Lower lobe of right lung (tissue), 2 donors: ENCODE data around the gene ANGPTL2. TPM values are rescaled to one million over a fixed set of nuclear protein-coding genes. Genes with fewer than 3 reads are reported as not detected.
A peak's percentile ranks its signal among the peaks of the same experiment; 100 is the strongest.

ENCODE experiments used
- ATAC-seq, 2 donors: fragments of 200-7000 bp; cut with Tn5 transposase; one replicate each; pipeline ENCODE4 v1.9.1; 2020 to 2022; ENCODE audit warnings: mild to moderate bottlenecking in 2 of 2, moderate library complexity in 2 of 2
- DNase-seq: peaks from one replicate; pipeline ENCODE4 v3.0.0-alpha.2; 2020
- H3K27ac ChIP-seq: fragments of 200-600 bp; one replicate; pipeline ENCODE4 v1.8.0; 2022
- H3K27me3 ChIP-seq: fragments of 200-600 bp; one replicate; pipeline ENCODE4 v1.8.0; 2022; ENCODE audit warnings: low read depth
- H3K36me3 ChIP-seq: fragments of 200-600 bp; one replicate; pipeline ENCODE4 v1.8.0; 2022; ENCODE audit warnings: mild to moderate bottlenecking
- H3K4me1 ChIP-seq: fragments of 200-600 bp; one replicate; pipeline ENCODE4 v1.8.0; 2022
- H3K4me3 ChIP-seq: fragments of 200-600 bp; one replicate; pipeline ENCODE4 v1.8.0; 2022; ENCODE audit warnings: mild to moderate bottlenecking
- H3K9me3 ChIP-seq: fragments of 200-600 bp; one replicate; pipeline ENCODE4 v1.8.0; 2022
- CTCF ChIP-seq: fragments of 200-600 bp; IDR thresholded peaks from one replicate; pipeline ENCODE4 v1.8.0; 2022; ENCODE audit warnings: antibody characterized with exemption, mild to moderate bottlenecking
- intact Hi-C: fragments of 100-400 bp; cut with DNase I; formaldehyde crosslinking; loops from one replicate; pipeline ENCODE4 v1.11.0; 2022
- total RNA-seq: library from RNA; stranded (reverse); fragmentation: NEBNext Ultra II Directional; extraction: Animal tissue kit (Norgen Biotek cat#: 25700); gene quantifications from one replicate; pipeline ENCODE4 v1.2.1, GENCODE V29; 2021
- donor health status: DM: no; HTN: yes; CAD: no; lungs with severe emphysema.

Gene ANGPTL2
- total RNA-seq, 1 donor from 2014 or later: 11.4 TPM

DNA sequence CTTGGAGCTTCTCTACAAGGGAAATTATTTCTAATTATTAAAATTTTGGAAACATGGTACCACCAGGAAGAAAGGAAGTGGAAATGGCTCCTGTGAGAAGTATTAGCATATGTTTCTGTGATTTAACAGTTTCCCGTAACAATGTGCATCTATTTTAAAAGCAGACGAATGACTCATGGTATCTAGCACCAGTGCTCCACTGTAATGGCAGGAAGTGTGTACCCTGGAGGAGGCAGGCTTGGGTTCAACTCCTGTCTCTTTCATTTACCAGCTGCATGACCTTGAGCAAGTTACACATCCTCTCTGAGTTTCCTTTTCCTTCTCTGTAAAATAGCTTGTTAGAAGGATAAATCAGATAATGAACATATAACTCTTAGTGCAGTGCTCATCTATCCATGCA, 41.0 kb upstream of the ANGPTL2 start:
- intact Hi-C loops: no loop called here

GRCh38 chr9:127162864-127163365, 40.5 kb upstream of the ANGPTL2 start:
- TF ChIP-seq CTCF: no peak
- ATAC-seq (no peak), DNase-seq (no peak)
- Histone ChIP-seq H3K27me3 (no peaks in the 10 kb centered on the region), H3K4me1 (peaks cover 8% of the 10 kb centered on the region), H3K27ac (no peak overlapping the region), H3K4me3 (no peak overlapping the region), H3K36me3 (peaks cover 4% of the 10 kb centered on the region), H3K9me3 (no peaks in the 10 kb centered on the region)
- intact Hi-C loops: no loop called here

More for the DNA sequence above, 41.0 kb upstream of the ANGPTL2 start:
- Histone ChIP-seq H3K9me3 (no peaks in the 10 kb centered on the region), H3K27ac (no peak overlapping the region), H3K4me3 (no peak overlapping the region), H3K27me3 (no peaks in the 10 kb centered on the region), H3K4me1 (peaks cover 8% of the 10 kb centered on the region), H3K36me3 (peaks cover 7% of the 10 kb centered on the region)
- TF ChIP-seq CTCF: no peak
- ATAC-seq (peak in 1 of 2 donors; percentile 41), DNase-seq (no peak)

- peaks cover 8% of the 10 kb centered on the region for H3K4me1 ChIP-seq
- DNase-seq (no peak), ATAC-seq (no peak)
- TF ChIP-seq CTCF: no peak
- no peaks in the 10 kb centered on the region for H3K9me3 ChIP-seq
- H3K27ac ChIP-seq: no peak overlapping the region
- H3K4me3 ChIP-seq: no peak overlapping the region
- intact Hi-C loops: no loop called here
- no peaks in the 10 kb centered on the region for H3K27me3 ChIP-seq
- no peaks in the 10 kb centered on the region for H3K36me3 ChIP-seq
These were observed 39.8 kb upstream of the ANGPTL2 start for GRCh38 chr9:127162046-127162863.

DNA sequence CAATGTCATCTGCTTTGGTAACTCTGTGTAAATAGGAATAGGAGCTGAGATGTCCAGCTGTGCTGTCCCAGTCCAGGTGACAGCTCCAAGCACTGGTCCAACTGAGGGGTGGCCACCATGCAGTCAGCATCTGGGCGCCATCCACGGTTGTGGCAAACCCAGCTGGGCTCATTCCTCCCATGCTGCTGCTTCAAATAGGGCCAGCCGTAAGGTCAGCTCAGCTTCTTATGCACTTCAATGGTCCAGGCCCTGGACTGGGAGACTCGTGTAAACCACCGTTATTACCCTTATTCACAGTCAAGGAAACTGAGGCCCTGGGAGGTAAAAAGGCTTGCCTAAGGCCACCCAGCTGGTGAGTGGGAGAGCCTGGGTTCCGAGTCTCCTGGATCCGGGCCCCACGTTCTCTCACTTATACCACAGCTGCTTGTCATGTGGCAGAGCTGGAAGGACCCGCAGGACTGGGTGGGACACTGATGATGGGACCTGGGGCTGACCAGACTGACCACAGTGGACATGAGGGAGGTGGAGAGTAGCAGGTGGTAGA, 38.7 kb upstream of the ANGPTL2 start:
- Histone ChIP-seq H3K4me3 (no peak overlapping the region), H3K27me3 (no peaks in the 10 kb centered on the region), H3K36me3 (no peaks in the 10 kb centered on the region), H3K9me3 (no peaks in the 10 kb centered on the region), H3K4me1 (peaks cover 8% of the 10 kb centered on the region), H3K27ac (no peak overlapping the region)
- intact Hi-C loops: no loop called here
- DNase-seq: no peak
- ATAC-seq: peak in 1 of 2 donors; percentile 37
- TF ChIP-seq CTCF: no peak

DNA sequence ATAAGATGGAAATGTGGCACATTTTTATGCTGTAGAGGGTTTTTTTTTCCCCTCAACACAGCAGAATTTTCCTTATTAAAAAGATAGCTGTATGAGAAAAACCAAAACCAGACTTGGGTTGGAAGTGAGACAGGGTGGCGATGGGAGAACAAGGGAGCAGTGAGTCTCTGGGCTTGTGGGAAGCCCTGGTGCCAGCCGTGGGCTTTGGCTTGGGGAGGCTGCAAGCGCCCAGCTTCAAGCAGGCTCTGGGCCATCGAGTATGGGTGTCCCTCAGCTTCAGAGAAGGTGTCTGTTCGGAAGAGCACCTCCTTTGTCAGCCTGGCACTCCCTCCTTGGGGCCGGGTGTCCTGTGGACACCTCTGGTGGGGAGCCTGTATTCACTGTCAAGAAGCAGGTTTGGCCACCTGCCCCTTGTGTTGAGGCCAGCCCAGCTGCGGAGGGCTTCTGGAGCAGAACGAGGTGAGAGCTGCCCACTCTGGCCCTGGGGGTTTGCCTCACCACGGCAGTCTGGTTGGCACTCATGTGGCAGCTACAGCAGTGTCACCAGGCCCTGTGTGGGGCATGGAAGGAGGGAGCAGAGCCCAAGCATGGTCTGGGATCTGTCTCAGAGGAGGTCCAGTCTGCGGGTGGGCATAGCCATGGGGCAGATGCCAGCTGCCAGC, 37.6 kb upstream of the ANGPTL2 start:
- intact Hi-C loops: no loop called here
- Histone ChIP-seq H3K27me3 (no peaks in the 10 kb centered on the region), H3K27ac (no peak overlapping the region), H3K36me3 (no peaks in the 10 kb centered on the region), H3K4me3 (no peak overlapping the region), H3K9me3 (no peaks in the 10 kb centered on the region), H3K4me1 (peaks cover 8% of the 10 kb centered on the region)
- ATAC-seq: no peak
- no peak for DNase-seq
- no peak for TF ChIP-seq CTCF
